ENCODE results near the gene MKI67. TPM values are rescaled to one million over a fixed set of nuclear protein-coding genes. Genes with fewer than 3 reads are reported as not detected.
A peak's percentile ranks its signal among the peaks of the same experiment; 100 is the strongest.
"Not testable (repeated sequence)": the region's sequence is repeated elsewhere in the genome, so short reads cannot be mapped to it uniquely, and the experiment has no call there.

MKI67 gene
- total RNA-seq, 1 donor: 38.7 TPM

- no peak overlapping the region for H3K4me3 ChIP-seq (ENCODE audit: low read depth, low read length)
- DNase-seq (ENCODE audit: low read depth): no peak
- TF ChIP-seq, protein P1, sequence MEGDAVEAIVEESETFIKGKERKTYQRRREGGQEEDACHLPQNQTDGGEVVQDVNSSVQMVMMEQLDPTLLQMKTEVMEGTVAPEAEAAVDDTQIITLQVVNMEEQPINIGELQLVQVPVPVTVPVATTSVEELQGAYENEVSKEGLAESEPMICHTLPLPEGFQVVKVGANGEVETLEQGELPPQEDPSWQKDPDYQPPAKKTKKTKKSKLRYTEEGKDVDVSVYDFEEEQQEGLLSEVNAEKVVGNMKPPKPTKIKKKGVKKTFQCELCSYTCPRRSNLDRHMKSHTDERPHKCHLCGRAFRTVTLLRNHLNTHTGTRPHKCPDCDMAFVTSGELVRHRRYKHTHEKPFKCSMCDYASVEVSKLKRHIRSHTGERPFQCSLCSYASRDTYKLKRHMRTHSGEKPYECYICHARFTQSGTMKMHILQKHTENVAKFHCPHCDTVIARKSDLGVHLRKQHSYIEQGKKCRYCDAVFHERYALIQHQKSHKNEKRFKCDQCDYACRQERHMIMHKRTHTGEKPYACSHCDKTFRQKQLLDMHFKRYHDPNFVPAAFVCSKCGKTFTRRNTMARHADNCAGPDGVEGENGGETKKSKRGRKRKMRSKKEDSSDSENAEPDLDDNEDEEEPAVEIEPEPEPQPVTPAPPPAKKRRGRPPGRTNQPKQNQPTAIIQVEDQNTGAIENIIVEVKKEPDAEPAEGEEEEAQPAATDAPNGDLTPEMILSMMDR (IDR thresholded peaks at IDR 0.05; ENCODE audit: insufficient read depth, low read length): no peak
Measured at GRCh38 chr10:128149267-128150014, 23.2 kb upstream of the MKI67 start.

DNA sequence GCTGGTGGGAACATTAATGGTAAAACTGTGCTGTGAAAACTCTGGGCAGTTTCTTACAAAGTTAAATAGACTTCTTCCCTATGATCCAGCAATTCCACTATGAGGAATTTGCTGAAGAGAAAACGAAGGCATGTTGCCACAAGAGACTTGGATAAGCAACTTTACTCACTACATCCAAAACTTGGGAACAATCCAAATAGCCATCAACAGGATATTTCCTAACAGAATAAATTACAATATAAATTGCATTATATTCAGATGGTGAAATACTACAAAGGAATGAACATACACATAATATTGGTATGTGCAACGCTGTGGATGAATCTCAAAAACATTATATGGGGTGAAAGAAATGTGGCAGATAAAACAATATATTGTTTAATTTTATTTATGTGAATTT, 21.4 kb upstream of the MKI67 start:
- H3K4me3 ChIP-seq (ENCODE audit: low read depth, low read length): no peak overlapping the region
- TF ChIP-seq, protein P1 (IDR thresholded peaks at IDR 0.05; ENCODE audit: insufficient read depth, low read length): no peak
- DNase-seq (ENCODE audit: low read depth): peak; percentile 91

- DNase-seq (ENCODE audit: low read depth): no peak
- no peak overlapping the region for H3K4me3 ChIP-seq (ENCODE audit: low read depth, low read length)
- TF ChIP-seq, protein P1 (IDR thresholded peaks at IDR 0.05; ENCODE audit: insufficient read depth, low read length): no peak
Measured at GRCh38 chr10:128147064-128147463, 20.8 kb upstream of the MKI67 start.

DNA sequence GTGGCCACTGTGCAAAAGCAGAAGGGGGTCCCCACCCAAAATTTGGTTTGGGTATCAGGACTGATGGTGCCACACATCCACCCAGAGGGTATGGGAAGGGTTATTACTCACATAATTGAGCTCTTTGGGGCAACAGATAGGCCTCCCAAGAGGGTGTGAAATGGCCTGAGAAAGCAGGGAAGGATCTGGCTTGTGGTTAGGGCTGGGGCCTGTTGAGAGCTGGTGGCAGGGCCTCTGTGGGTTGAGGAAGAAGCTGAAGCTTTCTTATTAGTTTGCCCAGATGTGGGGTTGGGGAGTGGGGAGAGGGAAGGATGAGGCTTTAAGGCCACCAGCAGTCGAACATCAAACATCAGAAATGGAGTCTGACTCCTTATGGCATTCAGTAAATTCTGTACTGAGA, 18.3 kb upstream of the MKI67 start:
- TF ChIP-seq, protein P1 (IDR thresholded peaks at IDR 0.05; ENCODE audit: insufficient read depth, low read length): no peak
- no peak overlapping the region for H3K4me3 ChIP-seq (ENCODE audit: low read depth, low read length)
- no peak for DNase-seq (ENCODE audit: low read depth)

DNA sequence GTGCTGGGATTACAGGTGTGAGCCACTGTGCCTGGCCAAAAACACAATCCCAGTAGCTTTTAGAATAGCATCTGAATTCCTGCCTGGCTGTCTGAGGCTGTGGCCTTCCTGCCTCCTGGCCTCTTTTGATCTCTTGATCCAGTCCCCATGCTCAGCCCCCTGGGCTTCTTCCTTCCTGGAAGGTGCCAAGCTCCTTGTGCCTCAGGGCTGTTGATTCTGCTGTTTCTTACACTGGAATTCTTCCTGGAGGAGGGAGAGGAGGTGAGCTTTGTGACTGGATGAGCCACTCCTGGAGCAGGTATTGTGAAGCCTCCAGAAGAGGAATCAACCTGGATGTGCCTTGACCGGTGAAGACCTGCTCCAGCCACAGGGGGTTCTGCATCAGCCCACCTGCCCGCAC, 17.3 kb upstream of the MKI67 start:
- no peak for DNase-seq (ENCODE audit: low read depth)
- TF ChIP-seq, protein P1 (IDR thresholded peaks at IDR 0.05; ENCODE audit: insufficient read depth, low read length): no peak
- no peak overlapping the region for H3K4me3 ChIP-seq (ENCODE audit: low read depth, low read length)

GRCh38 chr10:128140425-128140824, 14.2 kb upstream of the MKI67 start:
- TF ChIP-seq, protein P1 (IDR thresholded peaks at IDR 0.05; ENCODE audit: insufficient read depth, low read length): no peak
- DNase-seq (ENCODE audit: low read depth): no peak
- H3K4me3 ChIP-seq (ENCODE audit: low read depth, low read length): no peak overlapping the region

DNA sequence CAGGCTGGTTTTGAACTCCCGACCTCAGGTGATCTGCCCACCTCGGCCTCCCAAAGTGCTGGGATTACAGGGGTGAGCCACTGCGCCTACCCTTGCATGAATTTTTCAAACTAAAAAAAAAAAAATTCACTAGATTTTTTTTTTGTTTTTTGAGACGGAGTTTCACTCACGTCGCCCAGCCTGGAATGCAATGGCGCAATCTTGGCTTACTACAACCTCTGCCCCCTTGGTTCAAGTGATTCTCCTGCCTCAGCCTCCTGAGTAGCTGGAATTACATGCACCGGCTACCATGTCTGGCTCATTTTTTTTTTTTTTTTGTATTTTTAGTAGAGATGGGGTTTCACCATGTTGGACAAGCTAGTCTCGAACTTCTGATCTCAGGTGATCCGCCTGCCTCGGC, 12.2 kb upstream of the MKI67 start:
- not testable (repeated sequence) for H3K4me3 ChIP-seq (ENCODE audit: low read depth, low read length); DNase-seq (ENCODE audit: low read depth)

Measured in fibroblast of the aortic adventitia (primary cell).